Amygdala (tissue), 56 donors: ENCODE measurements around the gene SMPD1.

Experiments used
- DNase-seq, 56 donors: peaks; one replicate each; lab custom pipeline; 2025; lab: John Stamatoyannopoulos, UW

SMPD1 gene

DNA sequence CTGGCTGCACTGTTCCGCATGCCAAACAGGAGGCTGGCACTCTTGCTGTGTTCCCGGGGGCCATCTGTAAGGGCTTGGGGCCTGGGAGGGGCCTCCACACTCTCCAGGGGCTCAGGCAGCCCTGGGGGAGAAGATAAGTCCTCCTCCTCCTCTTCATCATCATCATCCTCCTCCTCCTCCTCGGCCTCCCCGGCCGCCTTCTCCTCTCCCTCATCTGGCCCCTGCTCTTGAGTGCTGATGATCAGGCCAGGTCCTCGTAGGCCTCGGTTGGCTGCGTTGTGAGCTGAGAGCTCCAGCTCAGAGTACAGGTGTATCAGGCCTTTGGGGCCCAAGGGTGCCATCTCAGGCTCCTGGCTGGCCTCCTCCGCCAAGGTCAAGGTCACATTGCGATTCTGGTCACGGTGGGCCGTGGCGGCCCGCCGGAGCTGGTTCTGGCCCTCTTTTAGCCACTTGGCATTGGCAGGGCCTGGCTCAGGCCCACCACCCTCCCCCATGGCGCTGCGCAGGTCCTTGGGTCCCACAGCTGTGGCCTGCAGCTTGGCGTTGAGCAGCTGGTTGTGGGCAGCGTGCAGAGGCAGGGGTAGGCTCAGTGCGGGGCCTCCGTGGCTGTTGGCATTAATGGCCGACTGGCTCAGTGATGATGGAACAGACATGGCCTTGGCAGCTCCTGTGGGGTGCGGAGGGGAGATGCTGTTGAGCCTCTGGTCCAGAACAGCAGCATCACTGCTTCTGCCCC lies 20.6 kb downstream of the SMPD1 start:
- DNase-seq: peak in 32 of 56 donors; percentile 25 to 82 (median 62)

DNA sequence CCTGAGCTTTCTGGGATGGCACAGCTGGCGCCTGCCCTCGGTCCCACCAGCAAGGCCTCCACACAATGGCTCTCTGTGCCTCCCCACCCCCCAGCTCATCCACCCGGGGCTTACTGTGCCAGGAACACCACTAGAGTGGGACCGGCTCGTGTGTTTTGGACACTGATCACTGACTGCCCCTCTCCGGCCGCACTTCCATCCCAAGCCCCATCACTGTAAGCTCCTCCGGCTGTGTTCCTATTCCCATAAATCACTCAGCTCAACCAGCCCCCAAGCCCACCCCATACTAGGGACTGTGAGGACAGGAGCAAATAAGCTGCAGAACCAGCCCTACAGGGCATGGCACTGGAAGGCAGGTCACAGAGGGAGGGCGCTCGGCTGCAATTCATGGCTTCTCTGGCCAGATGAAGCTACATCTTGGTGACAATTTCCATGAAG lies 21.3 kb downstream of the SMPD1 start:
- peak in 54 of 56 donors; percentile 30 to 92 (median 78) for DNase-seq

DNA sequence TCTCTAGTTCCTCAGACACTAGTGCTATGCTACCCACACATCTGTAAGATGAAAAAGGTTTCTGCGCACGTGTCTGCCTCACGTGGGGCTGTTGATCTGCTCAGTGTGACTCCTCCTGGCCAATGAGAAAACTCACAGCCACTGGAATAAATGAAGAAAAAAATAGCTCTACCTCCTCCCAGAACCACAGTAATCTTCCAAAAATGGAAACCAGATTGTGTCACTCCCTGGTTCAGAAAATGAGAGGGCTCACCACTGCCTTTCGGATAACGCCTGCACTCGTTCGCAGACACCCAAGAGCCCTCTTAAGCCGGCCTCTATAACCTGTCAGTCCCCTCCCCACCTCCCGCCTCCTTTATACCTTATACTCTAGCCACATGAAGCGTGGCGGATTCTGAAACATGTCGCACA lies 23.5 kb downstream of the SMPD1 start:
- DNase-seq: peak in 11 of 56 donors; percentile 14 to 51 (median 33)

DNA sequence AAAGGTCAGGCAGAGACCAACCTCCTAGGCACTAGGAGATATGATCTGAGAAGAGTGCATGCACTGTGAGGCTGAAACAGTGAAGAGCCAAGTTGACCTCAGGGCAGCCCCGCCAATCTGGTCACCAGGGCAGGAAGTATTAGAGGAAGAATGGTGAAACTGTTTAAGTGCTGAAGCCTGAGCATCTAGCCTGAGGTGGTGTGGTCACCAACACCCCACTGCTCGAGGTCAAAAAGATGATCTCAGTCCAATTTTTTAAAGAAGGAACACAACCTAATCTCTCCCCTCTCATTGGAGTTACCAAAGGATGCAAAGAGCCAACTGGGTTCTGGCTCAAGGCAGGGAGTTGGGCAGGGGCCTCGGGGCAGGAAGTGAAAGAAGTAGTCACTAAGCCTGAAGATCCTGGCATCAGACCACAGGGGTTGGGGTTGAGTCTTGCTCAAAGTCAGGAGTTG lies 24.6 kb downstream of the SMPD1 start:
- DNase-seq: no peak

DNA sequence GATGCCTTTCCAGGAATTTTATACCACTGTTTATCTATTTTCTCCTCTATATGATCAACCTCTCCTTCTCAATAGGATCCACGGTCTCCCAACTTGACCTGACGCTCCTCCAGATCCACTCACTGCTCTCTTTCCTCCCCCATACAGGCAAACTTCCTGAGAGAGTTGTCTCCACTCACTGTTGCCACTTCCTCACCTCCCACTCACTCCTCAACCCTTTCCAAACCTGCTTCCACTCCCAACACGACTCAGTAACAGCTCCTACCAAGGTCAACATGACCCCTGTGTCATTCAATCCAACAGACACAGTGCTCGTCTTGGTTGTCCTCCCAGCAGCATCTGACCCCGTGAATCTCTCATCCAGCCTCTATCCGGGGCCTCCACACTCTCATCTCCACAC lies 25.5 kb downstream of the SMPD1 start:
- DNase-seq: no peak

DNA sequence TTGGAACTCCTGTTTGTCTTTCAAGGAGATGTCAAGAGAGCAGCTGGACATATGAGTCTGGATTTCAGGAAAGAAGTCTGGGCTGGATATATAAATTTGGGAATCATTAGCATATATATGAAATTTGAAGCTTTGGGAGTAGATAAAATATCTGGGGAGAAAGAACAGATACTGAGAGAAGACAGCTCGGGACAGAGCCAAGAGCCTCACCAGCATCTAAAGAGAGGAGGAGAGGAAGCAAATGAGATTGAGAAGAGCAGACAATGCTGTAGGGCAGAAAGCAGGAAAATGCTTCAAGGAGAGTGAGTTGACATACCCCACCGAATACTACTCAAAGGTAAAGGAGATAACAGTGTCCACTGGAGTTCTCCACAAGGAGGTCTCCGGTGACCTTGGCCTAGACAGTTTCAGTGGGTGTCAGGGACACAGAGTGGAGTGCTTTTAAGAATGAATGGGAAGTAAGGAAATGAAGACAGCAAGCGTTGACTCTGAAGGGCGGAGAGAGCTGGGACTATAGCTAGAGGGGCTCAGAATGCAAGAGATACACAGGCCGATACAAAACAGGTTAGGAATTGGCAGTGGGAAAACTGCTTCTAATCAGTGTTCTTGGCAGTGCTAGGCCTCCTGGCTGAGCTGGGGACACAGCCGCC lies 27.8 kb downstream of the SMPD1 start:
- DNase-seq: peak in 4 of 56 donors; percentile 30 to 55 (median 42)

DNA sequence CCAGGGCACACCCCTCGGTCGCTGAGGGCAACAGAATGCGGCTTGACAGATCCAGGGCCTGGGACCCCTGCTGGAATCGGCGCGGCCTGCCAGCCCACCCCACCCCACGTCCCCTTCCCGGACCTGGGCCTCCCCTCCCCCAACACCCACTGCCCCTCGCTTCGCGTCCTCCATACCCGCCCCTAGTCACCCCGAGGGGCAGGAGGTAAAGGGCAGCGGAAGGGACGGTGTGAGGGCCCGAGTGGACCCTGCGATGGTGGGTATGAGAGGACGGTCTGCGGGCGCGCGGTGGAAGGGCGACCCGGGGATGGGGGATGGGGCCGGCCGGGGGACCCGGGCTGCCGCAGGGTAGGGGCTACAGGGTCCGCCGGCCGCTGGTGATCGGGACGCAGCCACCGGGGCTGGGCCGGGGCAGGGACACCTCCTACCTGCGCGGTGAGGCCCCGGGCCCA lies 28.3 kb downstream of the SMPD1 start:
- DNase-seq: peak in 8 of 56 donors; percentile 41 to 62 (median 52)

DNA sequence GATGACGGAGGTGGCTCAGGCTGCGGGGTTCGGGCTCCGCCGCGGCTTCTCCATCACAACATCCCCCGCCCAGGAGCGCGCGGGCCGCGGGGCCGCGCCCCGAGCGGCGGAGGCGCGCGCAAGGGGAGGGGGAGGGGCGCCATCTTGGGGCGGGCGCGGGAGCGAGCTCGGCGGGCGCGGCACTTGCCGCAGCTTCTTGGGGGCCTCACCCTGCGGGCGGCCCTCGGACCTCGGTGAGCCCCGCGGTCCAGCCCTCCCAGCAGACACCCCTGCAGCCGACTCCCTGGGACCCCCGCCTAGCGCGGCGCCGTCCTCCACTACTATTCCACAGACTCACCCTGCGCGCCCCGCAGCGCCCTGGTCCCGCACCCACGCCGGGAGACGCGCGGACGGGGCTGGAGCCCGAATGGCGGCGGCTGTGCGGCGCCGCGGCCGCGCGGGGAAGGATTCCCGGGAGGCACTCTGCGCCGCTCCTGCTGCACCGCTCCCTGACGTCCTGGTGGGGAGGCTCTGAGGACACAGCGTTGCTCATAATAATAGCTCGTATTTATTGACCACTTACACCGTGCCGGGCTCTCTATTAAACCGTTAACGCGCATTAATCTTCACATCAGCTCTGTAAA lies 28.8 kb downstream of the SMPD1 start, which contains the start of gene APBB1:
Gene APBB1, minus strand, starts transcription at position 86 of the 623 bp plus-strand sequence. CDS start 7,747 bp downstream, outside the sequence.
- DNase-seq: peak in 48 of 56 donors; percentile 27 to 88 (median 69)

DNA sequence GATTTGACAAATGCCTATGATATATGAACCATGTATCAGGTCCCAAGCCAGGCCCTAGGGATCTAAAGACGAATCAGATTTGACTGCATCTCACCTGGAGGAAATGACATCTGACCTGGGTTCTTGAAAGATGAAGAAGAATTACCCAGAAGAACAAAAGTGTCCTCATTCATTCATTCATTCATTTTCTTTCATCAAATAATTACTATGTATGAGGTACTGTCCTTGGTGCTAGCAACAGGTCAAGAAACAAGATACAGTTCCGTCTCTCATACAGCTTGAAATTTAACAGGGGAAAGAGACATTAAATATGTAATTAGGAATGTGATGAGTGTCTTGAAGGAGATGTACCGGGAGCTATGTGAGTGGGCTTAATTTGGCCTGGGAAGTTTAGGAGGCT lies 30.4 kb downstream of the SMPD1 start:
- DNase-seq: no peak

DNA sequence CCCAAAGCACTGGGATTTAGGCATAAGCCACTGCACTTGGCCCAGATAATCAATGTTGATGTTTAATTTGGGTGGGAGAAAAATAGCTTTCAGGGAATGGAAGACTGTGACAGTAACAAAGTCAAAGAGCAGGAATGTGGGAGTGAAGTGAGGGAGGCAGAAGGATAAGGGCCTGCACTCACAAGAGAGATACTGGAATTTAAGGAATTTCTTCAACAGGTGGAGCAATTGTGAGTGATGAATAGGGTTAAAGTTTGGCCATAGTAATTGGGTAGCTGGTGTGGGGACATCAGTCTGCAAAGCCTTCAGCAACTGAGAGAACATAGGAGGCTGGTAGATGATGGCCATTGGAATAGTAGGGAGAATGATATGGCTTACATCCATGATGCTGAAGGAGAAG lies 37.2 kb downstream of the SMPD1 start:
- DNase-seq: no peak

DNA sequence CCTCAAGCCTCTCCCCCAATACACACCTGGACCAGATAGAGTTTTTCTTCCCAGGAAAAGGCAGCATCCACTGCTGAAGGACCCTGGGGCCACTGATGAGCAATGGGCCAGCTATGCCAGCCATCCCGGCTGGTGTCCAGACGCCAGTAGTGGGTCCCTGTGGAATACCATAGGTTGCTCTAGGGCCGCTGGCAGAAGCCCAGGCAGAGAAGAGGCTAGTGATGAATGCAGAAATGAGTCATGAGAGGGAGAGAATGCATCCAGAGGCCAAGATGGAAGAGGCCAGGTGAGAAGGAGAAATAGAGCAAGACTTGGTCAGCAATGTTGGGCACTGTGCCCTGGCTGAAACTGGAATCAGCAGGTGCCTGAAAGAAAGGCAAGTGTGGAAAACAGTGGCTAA lies 41.6 kb downstream of the SMPD1 start:
- DNase-seq: no peak

DNA sequence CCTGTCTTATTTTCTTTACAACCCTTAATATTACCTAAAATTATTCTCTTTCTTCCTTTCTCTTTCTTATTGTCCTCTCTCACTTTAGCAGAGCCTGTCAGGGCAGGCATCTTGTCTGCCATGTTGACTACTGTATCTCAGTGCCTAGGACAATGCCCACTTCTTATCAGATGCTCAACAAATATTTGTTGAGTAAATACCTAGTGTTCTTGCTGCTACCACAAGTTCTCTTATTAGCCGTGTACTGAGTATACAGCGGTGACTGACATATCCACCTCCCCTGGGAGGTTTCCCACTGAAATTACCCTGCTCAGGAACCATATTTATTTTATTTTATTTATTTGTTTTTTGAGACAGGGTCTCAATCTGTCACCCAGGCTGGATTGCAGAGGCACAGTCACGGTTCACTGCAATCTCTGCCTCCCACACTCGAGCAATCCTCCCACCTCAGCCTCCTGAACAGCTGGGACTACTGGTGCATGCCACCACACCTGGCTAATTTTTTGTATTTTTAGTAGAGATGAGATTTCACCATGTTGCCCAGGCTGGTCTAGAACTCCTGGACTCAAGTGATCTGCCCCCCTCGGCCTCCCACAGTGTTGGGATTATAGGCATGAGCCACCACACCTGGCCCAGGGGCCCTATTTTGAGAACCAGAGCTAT lies 43.9 kb downstream of the SMPD1 start:
- no peak for DNase-seq

DNA sequence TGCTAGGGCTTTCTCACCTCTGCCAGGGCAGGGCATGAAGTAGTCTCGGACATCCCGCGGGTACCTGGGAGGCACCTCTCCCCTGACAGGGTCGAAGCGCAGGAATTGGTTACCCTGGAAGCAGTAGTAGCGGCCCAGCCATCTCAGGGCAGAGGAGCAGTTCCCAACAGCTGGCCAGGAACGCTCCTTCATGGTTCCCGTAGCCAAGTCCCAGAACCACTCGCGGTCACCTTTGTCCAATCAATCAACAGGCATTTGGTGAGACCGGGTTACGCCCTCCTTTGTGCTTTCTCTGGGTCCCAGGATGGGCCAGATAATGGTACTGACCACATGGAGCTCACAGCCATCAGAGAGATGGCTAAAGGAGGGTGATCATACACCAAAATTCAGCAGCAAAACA lies 47.1 kb downstream of the SMPD1 start:
- DNase-seq: no peak

DNA sequence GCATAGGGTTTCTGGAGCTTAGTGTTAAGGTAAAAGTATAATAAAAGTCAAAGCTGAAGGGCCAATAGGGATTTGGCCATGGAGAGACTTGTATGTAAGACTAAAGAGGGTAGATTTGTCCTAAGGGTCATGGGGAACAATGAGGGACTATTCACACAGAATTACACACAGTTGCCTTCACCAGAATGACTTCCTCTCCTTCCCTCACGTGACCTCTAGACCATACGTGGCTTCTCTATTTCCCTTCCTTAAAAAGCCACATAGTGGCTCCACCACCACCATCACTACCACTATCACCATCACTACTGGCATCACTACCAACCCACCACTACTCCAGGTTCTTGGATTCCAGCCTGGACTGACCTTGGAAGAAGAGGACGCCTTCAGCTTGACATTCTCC lies 47.7 kb downstream of the SMPD1 start:
- no peak for DNase-seq

DNA sequence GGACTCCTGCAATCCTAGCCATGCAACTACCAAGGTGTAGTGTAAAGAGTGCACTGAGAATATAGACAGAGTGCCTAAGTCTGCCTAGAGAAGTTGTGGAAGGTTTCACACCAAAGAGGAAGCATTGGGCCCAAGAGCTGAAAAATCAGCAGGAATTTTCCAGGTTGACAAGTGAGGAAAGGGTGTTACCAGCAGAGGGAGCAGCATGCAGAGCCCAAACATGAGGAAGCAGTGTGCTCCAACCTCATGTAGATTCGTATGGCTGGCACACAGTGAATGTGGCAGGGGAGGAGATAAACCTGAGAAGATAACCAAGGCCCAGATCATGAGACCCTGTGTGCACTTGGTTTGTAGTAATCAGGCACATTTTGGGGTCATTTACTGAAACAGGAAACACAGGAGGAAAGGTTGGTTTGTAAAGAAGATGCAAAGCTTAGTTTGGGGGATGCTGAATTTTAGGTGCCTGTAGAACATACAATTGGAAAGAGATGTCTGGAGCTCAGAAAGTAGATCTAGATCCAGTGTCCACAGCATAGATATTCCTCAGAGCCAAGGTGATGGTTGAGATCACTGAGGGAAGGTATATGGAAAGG lies 48.8 kb downstream of the SMPD1 start:
- peak in 32 of 56 donors; percentile 6 to 71 (median 18) for DNase-seq

DNA sequence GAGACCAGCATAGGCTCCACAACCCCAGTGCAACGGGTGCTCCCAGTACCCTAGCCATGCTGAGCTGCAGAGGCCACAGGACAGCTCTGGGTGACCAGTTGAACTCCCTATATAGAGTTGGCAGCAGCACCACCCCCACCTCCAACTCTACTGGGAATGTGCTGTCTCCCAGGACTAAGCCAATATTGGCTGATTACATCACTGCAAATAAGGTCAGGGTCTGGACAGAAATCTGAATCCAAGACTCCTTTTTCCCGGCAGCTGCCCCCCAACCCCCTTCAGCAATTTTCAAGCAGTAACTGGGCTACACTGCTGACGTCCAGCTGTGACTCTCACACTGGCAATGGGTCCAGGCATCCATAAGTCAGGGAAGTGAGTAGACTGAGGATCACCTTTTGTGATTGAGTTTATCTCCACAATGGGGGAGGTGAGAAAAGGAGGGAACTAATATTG lies 50.7 kb downstream of the SMPD1 start, which contains the start of gene HPX:
Gene HPX, minus strand, starts transcription at position 82 of the 453 bp plus-strand sequence. Its CDS starts 24 bp downstream, at position 58.
- DNase-seq: no peak

DNA sequence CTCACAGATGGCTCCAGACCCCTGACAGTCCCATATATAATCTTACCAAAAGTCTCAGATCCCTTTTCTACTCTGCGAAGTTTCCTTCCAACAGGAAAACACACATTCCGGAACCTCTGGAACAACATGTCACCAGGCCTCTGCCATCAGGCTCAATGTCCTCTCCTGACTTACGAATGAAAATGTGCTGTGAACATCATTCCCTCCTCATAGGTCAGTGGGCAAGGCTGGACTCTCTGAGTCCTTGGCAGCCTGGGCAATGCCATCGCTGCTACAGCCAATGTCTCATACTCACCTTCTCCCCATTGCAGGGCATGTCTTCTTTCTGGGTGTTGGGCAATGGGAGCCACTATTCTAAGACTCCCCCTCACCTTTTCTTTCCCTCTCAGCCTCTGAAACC lies 52.2 kb downstream of the SMPD1 start:
- no peak for DNase-seq

DNA sequence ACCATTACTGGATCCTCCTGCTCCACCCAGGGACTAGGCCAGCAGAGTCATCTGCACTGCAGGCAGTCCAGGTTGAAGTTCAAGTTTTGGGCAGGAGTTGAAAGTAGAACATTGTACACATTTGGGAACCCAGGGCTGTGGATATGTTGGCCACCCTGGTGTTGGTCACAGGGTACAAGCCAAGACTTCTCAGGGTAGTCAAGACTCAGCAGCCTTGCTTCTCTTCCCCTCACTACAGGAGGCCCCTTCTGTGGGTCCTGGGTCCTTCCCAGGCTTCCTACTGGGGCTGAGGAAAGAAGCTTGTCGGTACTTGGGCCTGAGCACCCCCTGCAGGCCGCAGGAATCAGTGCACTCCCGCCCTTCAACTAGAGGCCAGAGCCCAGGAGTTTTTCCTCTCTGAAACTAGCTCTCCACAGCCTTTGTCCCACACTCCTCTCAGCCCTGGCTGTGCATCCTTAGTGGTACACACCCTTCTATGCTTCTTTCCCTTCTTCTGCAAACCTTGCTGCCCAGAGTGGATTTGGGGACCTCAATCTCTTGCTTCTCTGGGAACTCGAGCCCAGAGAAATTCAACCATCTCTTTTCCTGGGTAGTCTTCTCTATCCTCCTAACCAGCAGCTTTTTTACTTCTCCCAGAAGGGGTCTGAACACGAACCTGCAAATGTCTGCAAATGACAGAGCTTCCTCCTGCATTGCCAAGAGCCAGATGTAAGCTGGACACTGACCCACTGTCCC lies 53.2 kb downstream of the SMPD1 start:
- DNase-seq: peak in 48 of 56 donors; percentile 5 to 80 (median 40)
